A549 treated with AZD9567 at 1 μM for 4 hours (cell line): ENCODE results near the gene VIM. TPM values are rescaled to one million over a fixed set of nuclear protein-coding genes. Genes with fewer than 3 reads are reported as not detected.

Experiments
- total RNA-seq: library from RNA; stranded (reverse); fragments of 200-300 nt; extraction: Qiagen RNA extraction; gene quantifications from 5 replicates; pipeline ENCODE4 v1.2.3, GENCODE V29; 2022; ENCODE audit not compliant: insufficient read depth

The VIM gene
- total RNA-seq: 1,567 to 1,797 TPM (median 1,704 TPM) in 5 replicates

GRCh38 chr10:17228091-17229015 lies at the start of gene VIM:
Gene VIM, plus strand, starts transcription at chr10:17228241. Its CDS starts 1,182 bp downstream, at chr10:17229423.

GRCh38 chr10:17200912-17201793 lies 26.9 kb upstream of the VIM start, which contains the start of gene TRDMT1:
Gene TRDMT1, minus strand, starts transcription at chr10:17201672. Its CDS starts 38 bp downstream, at chr10:17201634.

Other genes with a start within 250 kb of the VIM start
- 0.02 to 0.14 TPM (median 0.05 TPM) in 4 of 5 replicates, not detected in the other for gene CUBN, start 98.4 kb upstream of the VIM start, total RNA-seq
- gene TRDMT1, start 26.6 kb upstream of the VIM start, total RNA-seq: 3.0 to 6.4 TPM (median 3.4 TPM) in 5 replicates
- gene ST8SIA6, start 226.4 kb downstream of the VIM start, total RNA-seq: 0.06 to 0.16 TPM (median 0.06 TPM) in 4 of 5 replicates, not detected in the other